Natural killer cell treated with Interleukin-12 subunit alpha and Interleukin-12 subunit beta and Interleukin-15 and Interleukin-18, amount 100 ng/mL, for 72 hours (primary cell): ENCODE data around the gene LRAT. TPM values are rescaled to one million over a fixed set of nuclear protein-coding genes. Genes with fewer than 3 reads are reported as not detected.
"Not testable (repeated sequence)": the region's sequence is repeated elsewhere in the genome, so short reads cannot be mapped to it uniquely, and the experiment has no call there.

Experiments
- ATAC-seq, 2 donors: fragments of 150-1000 bp; cut with Tn5 transposase in 1 of 2; sonication (Bioruptor Pico), chemical (Tn5 transposase) in 1 of 2; 2 replicates each; pipeline ENCODE4 v1.10.0; 2021
- DNase-seq: peaks from one replicate; pipeline ENCODE4 v3.0.0; 2022; ENCODE audit warnings: low spot score
- H3K27ac Mint-ChIP-seq, 2 donors: 1 replicate in 1 of 2; 2 replicates in 1 of 2; pipeline ENCODE4 v1.8.0; 2022; ENCODE audit warnings: mixed read lengths in 2 of 2, mild to moderate bottlenecking in 1 of 2, moderate library complexity in 1 of 2
- H3K27me3 Mint-ChIP-seq, 2 donors: 1 replicate in 1 of 2; 2 replicates in 1 of 2; pipeline ENCODE4 v1.8.0; 2022; ENCODE audit warnings: mixed read lengths in 2 of 2
- H3K36me3 Mint-ChIP-seq: one replicate; pipeline ENCODE4 v1.8.0; 2022; ENCODE audit warnings: mixed read lengths
- H3K4me1 Mint-ChIP-seq, 2 donors: 1 replicate in 1 of 2; 2 replicates in 1 of 2; pipeline ENCODE4 v1.8.0; 2022; ENCODE audit warnings: low read depth in 2 of 2, mixed read lengths in 2 of 2, mild to moderate bottlenecking in 1 of 2
- H3K4me3 Mint-ChIP-seq: one replicate; pipeline ENCODE4 v1.8.0; 2022; ENCODE audit warnings: mixed read lengths
- H3K9me3 Mint-ChIP-seq: 2 replicates; pipeline ENCODE4 v1.8.0; 2022; ENCODE audit warnings: mixed read lengths
- total RNA-seq, 2 donors: library from RNA; stranded (reverse); gene quantifications; one replicate each; pipeline ENCODE4 v1.2.3, GENCODE V29; 2022

Gene LRAT
- total RNA-seq = not detected

DNA sequence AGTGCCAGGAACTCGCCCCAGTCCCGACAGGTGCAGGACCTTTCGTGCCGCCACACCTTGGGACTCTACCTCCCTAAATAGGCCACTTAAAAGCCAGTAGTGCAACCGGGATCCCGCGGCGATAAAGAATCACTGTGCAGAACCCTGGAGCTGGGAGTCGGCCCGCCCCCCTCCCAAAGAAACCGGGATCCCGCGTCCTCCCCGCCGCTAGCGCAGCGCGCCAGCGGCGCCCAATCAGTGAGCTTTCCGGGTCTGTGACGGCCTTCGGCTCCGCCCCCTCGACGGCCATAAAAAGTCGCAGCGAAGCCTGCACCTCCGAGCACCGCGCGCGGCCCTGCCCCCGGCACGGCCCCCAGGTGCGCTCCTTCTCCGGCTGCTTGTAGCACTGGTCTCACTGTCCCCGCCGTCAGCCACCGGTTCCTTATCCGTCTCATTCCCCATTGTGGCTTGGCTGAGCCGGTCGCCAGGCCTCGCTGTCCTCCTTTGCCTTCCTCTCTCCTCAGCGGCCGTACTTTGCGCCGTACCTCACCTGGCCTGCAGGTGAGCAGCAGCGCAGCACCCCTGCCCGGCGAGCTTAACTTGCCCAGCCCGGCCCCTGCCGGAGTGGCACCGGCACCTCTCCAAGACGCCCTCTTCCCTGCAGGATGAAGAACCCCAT, at the start of gene LRAT:
TSS of gene LRAT (plus strand) at position 318 of the 658 bp plus-strand sequence. CDS start at position 645, 327 bp downstream.
- no peak for DNase-seq
- no peak within 1 kb of the TSS for H3K27ac Mint-ChIP-seq
- no peaks in the 10 kb centered on the region for H3K9me3 Mint-ChIP-seq
- H3K27me3 Mint-ChIP-seq = peaks cover 34 to 64% of the 10 kb centered on the region in 2 donors
- ATAC-seq = peak; percentile 71 to 81
- H3K36me3 Mint-ChIP-seq = no peaks in the 10 kb centered on the region
- peaks cover 0 to 5% of the 10 kb centered on the region in 2 donors for H3K4me1 Mint-ChIP-seq
- H3K4me3 Mint-ChIP-seq = peak within 1 kb of the TSS; percentile 79

DNA sequence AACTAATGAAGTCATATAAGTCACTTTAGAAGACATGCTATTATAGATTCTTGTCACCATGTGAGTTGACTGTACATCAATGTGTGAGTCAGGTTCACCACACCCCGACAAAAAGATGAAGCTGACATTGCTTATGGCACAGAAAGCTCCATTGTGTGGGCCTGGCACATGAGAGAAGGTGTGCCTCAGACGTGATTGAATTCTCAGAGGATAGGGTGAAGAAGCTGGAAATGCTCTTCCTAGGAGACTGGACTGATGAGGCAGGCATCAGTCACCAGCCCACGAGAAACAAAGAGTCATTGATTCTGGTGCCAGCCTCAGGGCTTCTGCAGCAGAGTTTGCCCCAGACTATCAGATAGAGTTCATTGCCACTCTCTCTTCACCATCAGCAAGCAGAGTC, 35.9 kb upstream of the LRAT start:
- H3K4me1 Mint-ChIP-seq = no peaks in the 10 kb centered on the region
- DNase-seq (no peak), ATAC-seq (no peak)
- no peaks in the 10 kb centered on the region for H3K36me3 Mint-ChIP-seq
- no peak overlapping the region for H3K27ac Mint-ChIP-seq
- H3K9me3 Mint-ChIP-seq = no peaks in the 10 kb centered on the region
- H3K27me3 Mint-ChIP-seq = peaks cover 0 to 3% of the 10 kb centered on the region in 2 donors
- no peak overlapping the region for H3K4me3 Mint-ChIP-seq

DNA sequence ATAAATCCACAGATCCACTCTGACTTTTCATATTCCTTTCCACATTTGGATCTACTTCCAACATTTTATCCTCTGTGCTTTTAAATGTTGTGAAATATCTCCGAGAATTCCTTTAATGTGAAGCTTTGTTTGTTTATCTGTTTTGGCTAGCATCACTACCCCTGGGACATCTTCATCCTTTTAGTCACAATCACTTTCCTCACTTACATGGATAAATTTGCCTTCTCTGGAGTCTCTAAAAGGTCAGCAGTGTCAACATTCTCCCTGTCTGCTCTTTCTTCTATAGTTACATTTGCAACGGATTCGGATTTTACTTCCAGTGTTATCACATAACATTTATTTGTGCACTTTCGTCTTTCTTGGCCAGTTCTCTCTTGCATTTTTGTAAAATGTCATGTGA, 34.2 kb upstream of the LRAT start:
- Mint-ChIP-seq H3K36me3 (no peaks in the 10 kb centered on the region), H3K9me3 (no peaks in the 10 kb centered on the region), H3K27me3 (peaks cover 0 to 3% of the 10 kb centered on the region in 2 donors), H3K4me3 (no peak overlapping the region), H3K27ac (no peak overlapping the region), H3K4me1 (no peaks in the 10 kb centered on the region)
- ATAC-seq (no peak), DNase-seq (no peak)

DNA sequence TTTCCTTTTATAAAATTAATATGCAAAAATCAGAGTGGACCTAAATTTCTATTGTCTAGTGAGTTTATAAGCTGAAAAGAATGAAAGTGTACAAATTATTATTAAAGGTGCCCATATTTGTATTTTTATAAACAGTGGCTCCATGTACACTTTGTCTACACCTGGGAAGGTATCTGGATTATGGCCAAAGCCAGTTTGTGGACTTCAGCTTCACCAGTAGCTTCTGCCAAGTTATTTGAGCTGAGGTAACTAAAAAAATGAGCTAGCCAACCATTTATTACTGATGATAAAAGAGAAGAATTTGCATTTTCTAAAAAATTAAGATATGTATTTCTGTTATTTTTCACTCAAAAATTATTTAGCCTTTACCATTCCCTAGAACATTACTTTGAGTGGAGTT, 32.3 kb upstream of the LRAT start:
- DNase-seq (no peak), ATAC-seq (no peak)
- no peaks in the 10 kb centered on the region for H3K4me1 Mint-ChIP-seq
- no peaks in the 10 kb centered on the region for H3K9me3 Mint-ChIP-seq
- no peak overlapping the region for H3K4me3 Mint-ChIP-seq
- H3K36me3 Mint-ChIP-seq = no peaks in the 10 kb centered on the region
- peaks cover 3 to 14% of the 10 kb centered on the region in 2 donors for H3K27me3 Mint-ChIP-seq
- H3K27ac Mint-ChIP-seq = no peak overlapping the region

DNA sequence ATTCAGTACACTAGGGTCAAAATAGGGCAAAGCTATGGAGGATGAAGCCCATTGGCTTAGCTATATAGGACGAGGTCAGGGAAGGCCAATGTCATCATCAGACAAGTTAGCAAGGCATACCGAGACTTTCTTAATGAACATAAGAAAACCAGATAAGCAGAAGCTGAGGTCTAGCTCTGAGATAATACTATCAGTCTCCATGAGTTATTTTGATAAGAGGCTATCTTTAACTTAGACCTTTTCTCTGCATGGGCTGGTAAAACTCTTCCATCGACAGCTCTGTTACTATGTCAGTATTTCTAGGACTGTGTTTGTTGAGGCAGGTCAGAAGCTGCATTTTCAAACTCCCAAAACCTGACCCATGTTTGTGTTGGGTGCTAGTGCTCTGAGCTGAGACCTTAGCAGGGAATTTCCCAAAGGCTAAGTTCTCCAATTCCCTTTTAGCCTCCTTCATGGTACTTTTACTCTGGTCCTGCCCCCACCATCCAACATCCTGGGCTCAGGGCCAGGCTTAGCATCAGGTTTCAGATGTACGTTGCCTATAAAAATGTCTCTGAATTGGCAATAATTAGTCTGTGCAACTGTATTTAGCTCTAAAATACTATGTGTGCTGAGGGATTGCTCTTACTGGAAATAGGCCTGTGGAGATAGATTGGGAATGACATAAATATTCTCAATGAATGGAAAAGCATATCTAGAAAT, 29.3 kb upstream of the LRAT start:
- no peaks in the 10 kb centered on the region for H3K36me3 Mint-ChIP-seq
- no peak overlapping the region for H3K4me3 Mint-ChIP-seq

DNA sequence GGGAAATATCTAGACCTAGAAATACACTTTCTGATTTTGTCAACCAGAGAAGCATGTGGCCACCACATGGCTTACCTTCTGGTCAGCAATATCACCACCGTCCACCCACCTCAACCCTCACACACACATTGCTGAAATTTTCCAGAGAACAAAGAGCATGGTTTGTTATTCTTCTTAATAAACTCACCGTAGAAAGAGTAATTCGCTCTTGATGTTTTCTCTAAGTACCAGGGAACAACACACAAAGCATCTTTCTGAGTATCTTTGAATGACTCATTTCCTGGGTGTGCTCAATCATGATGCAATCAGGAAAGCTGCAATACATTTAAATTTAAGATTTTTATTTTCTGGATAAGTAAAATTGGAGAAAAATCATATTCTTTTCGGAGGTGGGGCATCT, 24.7 kb upstream of the LRAT start:
- Mint-ChIP-seq H3K4me1 (no peaks in the 10 kb centered on the region), H3K36me3 (no peaks in the 10 kb centered on the region), H3K27me3 (peaks cover 0 to 21% of the 10 kb centered on the region in 2 donors), H3K4me3 (no peak overlapping the region), H3K9me3 (peaks cover 2% of the 10 kb centered on the region), H3K27ac (no peak overlapping the region)
- DNase-seq (no peak), ATAC-seq (no peak)

More for the DNA sequence above, 29.3 kb upstream of the LRAT start:
- Mint-ChIP-seq H3K4me1 (no peaks in the 10 kb centered on the region), H3K27me3 (peaks cover 3 to 14% of the 10 kb centered on the region in 2 donors), H3K27ac (no peak overlapping the region), H3K9me3 (no peaks in the 10 kb centered on the region)
- DNase-seq (no peak), ATAC-seq (no peak)

DNA sequence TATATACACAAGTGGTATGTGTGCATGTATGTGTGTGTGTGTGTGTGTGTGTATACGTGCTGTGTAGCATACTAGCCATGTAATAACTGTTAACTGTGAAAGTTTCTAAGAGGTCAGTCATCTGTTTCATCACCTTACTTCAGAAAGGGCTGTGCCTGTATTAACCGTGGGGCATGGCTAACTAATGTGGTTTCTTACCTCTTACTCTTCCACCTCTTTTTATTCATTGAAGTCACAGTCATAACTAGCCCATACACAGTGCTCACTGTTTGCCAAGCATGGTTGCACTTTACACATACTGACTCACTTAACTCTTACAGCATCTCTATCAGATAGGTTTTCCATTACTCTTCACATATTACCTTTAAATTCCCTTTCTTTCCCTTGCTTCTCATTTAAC, 23.7 kb upstream of the LRAT start:
- Mint-ChIP-seq H3K36me3 (no peaks in the 10 kb centered on the region), H3K4me1 (no peaks in the 10 kb centered on the region), H3K27me3 (peaks cover 2 to 21% of the 10 kb centered on the region in 2 donors), H3K9me3 (peaks cover 2% of the 10 kb centered on the region), H3K4me3 (no peak overlapping the region), H3K27ac (no peak overlapping the region)
- ATAC-seq (peak in 1 of 2 donors; percentile 46), DNase-seq (no peak)

DNA sequence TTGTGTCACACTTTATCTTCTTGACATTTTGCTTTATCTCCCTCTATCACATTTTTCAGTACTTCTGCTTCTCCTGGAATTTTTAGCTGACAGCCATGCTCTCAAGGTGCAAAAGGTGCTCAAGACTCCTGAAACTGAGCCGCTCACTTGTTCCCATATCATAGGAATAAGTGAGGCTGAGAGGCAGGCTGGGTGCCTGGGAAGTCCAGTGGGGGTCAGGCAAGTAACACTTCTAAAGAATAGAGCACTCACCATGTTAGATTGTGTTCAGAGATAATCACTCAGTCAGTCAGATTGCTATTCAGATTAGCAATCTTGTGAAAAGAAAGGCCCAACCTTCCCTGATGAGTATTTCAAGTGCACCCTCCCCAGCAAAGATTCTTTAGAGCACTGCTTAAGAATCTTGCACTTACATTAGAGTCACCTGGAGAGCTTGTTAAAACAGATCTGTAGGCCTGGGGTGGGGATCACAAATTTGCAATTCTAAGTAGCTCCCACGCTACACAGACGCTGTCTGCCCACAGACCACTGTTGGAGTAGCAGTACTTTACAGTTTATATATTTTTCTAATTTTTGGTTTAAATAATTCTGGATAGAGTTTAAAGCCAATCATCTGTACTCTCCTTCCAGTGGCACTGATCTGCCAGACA, 23.1 kb upstream of the LRAT start:
- no peaks in the 10 kb centered on the region for H3K4me1 Mint-ChIP-seq
- ATAC-seq (no peak), DNase-seq (no peak)
- peaks cover 2% of the 10 kb centered on the region for H3K9me3 Mint-ChIP-seq
- H3K27me3 Mint-ChIP-seq = peaks cover 2 to 18% of the 10 kb centered on the region in 2 donors
- H3K36me3 Mint-ChIP-seq = no peaks in the 10 kb centered on the region
- no peak overlapping the region for H3K4me3 Mint-ChIP-seq
- H3K27ac Mint-ChIP-seq = no peak overlapping the region

DNA sequence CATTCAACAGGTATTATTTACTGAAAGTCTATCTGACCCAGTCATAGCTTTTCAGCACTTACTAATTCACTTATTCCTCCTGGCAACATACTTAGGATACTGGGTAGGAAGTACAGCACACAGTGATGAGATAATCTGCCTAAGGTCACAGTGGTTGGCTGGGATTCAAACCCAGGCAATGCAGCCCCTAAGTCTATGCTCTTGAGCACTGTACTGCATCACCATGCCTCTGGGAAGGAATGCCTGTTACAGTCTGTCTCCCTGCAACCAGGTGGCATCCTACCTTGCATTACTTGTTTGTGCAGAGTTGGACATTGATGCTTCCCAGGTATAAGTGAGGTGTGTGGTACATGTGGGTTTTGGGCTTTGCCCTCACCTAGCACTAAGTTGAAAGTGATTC, 21.5 kb upstream of the LRAT start:
- peaks cover 2% of the 10 kb centered on the region for H3K9me3 Mint-ChIP-seq
- no peak overlapping the region for H3K4me3 Mint-ChIP-seq
- H3K27me3 Mint-ChIP-seq = peaks cover 2 to 15% of the 10 kb centered on the region in 2 donors
- H3K36me3 Mint-ChIP-seq = no peaks in the 10 kb centered on the region
- ATAC-seq = no peak
- no peak overlapping the region for H3K27ac Mint-ChIP-seq
- DNase-seq = no peak
- no peaks in the 10 kb centered on the region for H3K4me1 Mint-ChIP-seq

DNA sequence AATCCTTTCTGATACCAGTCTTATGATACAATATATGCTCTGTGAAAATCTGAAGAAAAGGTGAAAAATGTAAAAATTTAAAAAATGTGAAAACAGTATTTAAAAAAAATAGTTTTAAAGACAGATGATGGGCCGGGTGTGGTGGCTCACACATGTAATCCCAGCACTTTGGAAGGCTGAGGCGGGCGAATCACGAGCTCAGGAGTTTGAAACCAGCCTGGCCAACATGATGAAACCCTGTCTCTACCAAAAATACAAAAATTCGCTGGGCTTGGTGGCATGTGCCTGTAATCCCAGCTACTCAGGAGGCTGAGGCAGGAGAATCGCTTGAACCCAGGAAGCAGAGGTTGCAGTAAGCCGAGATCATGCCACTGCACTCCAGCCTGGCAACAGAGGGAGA, 20.2 kb upstream of the LRAT start:
- H3K4me3 Mint-ChIP-seq, DNase-seq, H3K4me1 Mint-ChIP-seq, H3K27ac Mint-ChIP-seq, ATAC-seq, H3K36me3 Mint-ChIP-seq, H3K9me3 Mint-ChIP-seq: not testable (repeated sequence)
- peaks cover 2 to 15% of the 10 kb centered on the region in 2 donors for H3K27me3 Mint-ChIP-seq

DNA sequence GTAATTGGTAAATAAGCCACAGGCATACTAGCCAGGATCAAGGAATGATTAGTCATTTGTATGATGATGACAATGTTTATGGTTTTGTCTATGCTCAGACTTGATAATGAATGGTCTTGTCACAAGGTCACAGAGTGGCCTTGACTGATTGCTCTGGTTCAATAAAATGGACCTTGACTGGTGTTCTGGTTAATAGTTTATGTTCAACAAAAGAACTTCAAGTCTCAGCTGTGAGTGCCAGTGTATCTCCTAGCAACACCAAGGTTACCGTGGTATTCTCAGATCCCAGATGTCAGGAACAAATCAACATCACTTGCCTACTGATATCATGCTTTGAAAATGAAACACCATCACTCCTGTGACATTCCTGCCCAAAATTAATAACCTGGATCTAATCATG, 16.3 kb upstream of the LRAT start:
- Mint-ChIP-seq H3K36me3 (no peaks in the 10 kb centered on the region), H3K4me1 (no peaks in the 10 kb centered on the region), H3K4me3 (no peak overlapping the region), H3K9me3 (no peaks in the 10 kb centered on the region), H3K27ac (no peak overlapping the region), H3K27me3 (peaks cover 4 to 15% of the 10 kb centered on the region in 2 donors)
- no peak for DNase-seq
- ATAC-seq = no peak

DNA sequence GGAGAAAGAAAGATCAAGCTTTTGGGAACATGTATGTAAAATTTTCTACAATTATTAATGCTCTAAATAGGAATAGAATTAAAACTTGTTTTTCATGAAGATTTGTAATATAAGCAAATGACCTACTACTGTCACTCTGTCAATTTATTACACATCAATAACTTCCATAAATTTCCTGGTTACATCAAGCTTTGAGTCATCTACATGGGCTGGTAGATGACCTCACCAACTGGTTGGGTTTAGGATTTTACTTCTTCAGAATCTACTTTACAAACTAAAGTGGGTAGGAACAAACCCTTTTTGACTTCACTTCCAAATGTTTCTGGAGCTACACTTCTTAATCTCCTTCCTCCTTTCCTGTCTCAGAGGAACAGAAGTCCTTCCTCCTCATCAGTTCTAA, 12.0 kb upstream of the LRAT start:
- ATAC-seq (no peak), DNase-seq (no peak)
- no peak overlapping the region for H3K4me3 Mint-ChIP-seq
- H3K4me1 Mint-ChIP-seq = no peaks in the 10 kb centered on the region
- H3K27me3 Mint-ChIP-seq = peaks cover 8 to 22% of the 10 kb centered on the region in 2 donors
- H3K27ac Mint-ChIP-seq = no peak overlapping the region
- peaks cover 6% of the 10 kb centered on the region for H3K9me3 Mint-ChIP-seq
- H3K36me3 Mint-ChIP-seq = peaks cover 4% of the 10 kb centered on the region

DNA sequence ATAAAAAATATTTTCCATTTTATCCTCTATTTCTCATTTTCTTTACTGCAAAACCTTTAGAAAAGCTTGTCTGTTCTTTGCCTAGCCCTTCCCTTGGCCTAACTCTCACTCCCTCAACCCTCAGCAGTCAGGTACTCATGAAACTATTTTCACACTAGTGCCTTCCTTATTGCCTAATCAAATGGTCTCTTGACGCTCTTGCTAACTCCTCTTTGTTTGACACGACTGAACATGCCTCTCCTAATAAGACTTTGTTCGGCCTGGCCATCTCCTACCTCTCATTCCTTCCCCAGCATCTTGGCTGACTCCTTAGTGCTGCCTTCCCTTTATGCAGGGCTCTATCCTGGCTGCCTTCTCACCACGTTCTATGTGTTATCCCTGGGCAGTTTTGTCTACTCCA, 11.1 kb upstream of the LRAT start:
- Mint-ChIP-seq H3K9me3 (peaks cover 6% of the 10 kb centered on the region), H3K27me3 (peaks cover 8 to 22% of the 10 kb centered on the region in 2 donors)

DNA sequence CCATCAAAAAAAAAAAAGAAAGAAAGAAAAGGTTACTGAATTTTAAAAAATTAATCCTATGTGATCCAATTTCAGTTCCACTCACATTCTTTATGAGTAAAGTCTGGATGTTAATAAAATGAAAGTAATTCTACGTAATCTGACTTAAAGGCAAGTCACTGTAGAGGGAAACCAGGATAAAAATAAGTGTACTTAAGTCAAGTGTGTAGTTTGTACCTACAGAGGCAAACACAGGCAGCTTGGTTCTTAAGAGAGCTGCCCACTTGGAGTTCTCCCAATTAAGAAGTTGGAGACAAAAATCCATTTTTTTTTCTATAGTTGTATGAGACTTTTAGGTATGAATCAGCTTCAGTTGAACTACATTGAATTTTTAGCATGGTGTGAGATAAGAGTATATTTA, 7.0 kb upstream of the LRAT start:
- peaks cover 4% of the 10 kb centered on the region for H3K36me3 Mint-ChIP-seq
- DNase-seq (no peak), ATAC-seq (no peak)
- H3K4me3 Mint-ChIP-seq = no peak overlapping the region
- H3K27ac Mint-ChIP-seq = no peak overlapping the region
- H3K9me3 Mint-ChIP-seq = peaks cover 6% of the 10 kb centered on the region
- no peaks in the 10 kb centered on the region for H3K4me1 Mint-ChIP-seq
- peaks cover 17 to 32% of the 10 kb centered on the region in 2 donors for H3K27me3 Mint-ChIP-seq

More for the DNA sequence above, 11.1 kb upstream of the LRAT start:
- Mint-ChIP-seq H3K27ac (no peak overlapping the region), H3K4me1 (no peaks in the 10 kb centered on the region), H3K36me3 (peaks cover 4% of the 10 kb centered on the region), H3K4me3 (no peak overlapping the region)
- no peak for ATAC-seq
- no peak for DNase-seq
